CD4-positive, alpha-beta T cell (primary cell): ENCODE data around the gene PLEKHB1. TPM values are rescaled to one million over a fixed set of nuclear protein-coding genes. Genes with fewer than 3 reads are reported as not detected.

Experiments
- ATAC-seq: fragments of 200-7000 bp; cut with Tn5 transposase; one replicate; pipeline ENCODE4 v1.10.0; 2022; ENCODE audit warnings: mild to moderate bottlenecking; ENCODE audit not compliant: poor library complexity
- CTCF ChIA-PET: fragments of 350-600 bp; sonication (Branson Sonifier 250); formaldehyde crosslinking; loops from one replicate; lab custom pipeline; 2021; ENCODE audit warnings: antibody characterized with exemption, inconsistent platforms; lab: Charles Lee
- POLR2A ChIA-PET: fragments of 350-600 bp; sonication (Branson Sonifier 250); formaldehyde crosslinking; loops from one replicate; lab custom pipeline; 2021; ENCODE audit warnings: antibody characterized with exemption, inconsistent platforms; lab: Charles Lee
- DNase-seq, 14 experiments: peaks; one replicate each; pipeline ENCODE4 v3.0.0-alpha.2; 2013 to 2020; ENCODE audit warnings: mixed read lengths in 2 of 14
- H3K27ac ChIP-seq, 2 donors: one replicate each; pipeline versions ENCODE4 v1.5.1 to v1.7.0; 2013; ENCODE audit warnings: low read length in 2 of 2, low read depth in 1 of 2, mild to moderate bottlenecking in 1 of 2
- H3K27me3 ChIP-seq, 2 experiments: 1 replicate in 1 of 2; 2 replicates in 1 of 2; pipeline versions ENCODE4 v1.6.1 to v1.7.0; 2013; ENCODE audit warnings: low read length in 2 of 2, control low read depth in 1 of 2, mild to moderate bottlenecking in 1 of 2, moderate library complexity in 1 of 2; ENCODE audit not compliant: insufficient read depth in 2 of 2, control insufficient read depth in 1 of 2
- H3K36me3 ChIP-seq: one replicate; pipeline ENCODE4 v1.6.1; 2013; ENCODE audit warnings: low read length, control low read depth; ENCODE audit not compliant: insufficient read depth
- H3K4me1 ChIP-seq: one replicate; pipeline ENCODE4 v1.6.1; 2013; ENCODE audit warnings: low read length, control low read depth; ENCODE audit not compliant: insufficient read depth
- H3K4me3 ChIP-seq: one replicate; pipeline ENCODE4 v1.5.1; 2013; ENCODE audit warnings: mild to moderate bottlenecking, low read length, moderate library complexity
- H3K9me3 ChIP-seq, 2 experiments: 1 replicate in 1 of 2; 2 replicates in 1 of 2; pipeline versions ENCODE4 v1.6.1 to v1.7.0; 2013; ENCODE audit warnings: low read length in 2 of 2, mild to moderate bottlenecking in 2 of 2, control low read depth in 1 of 2, moderate library complexity in 1 of 2; ENCODE audit not compliant: control insufficient read depth in 1 of 2, insufficient read depth in 1 of 2
- H3K27ac Mint-ChIP-seq: one replicate; pipeline ENCODE4 v1.8.0; 2020; ENCODE audit warnings: mixed read lengths
- H3K27me3 Mint-ChIP-seq: one replicate; pipeline ENCODE4 v1.8.0; 2021; ENCODE audit warnings: mixed read lengths
- H3K36me3 Mint-ChIP-seq: one replicate; pipeline ENCODE4 v1.8.0; 2021; ENCODE audit warnings: low read depth, mixed read lengths
- H3K4me1 Mint-ChIP-seq: one replicate; pipeline ENCODE4 v1.8.0; 2021; ENCODE audit warnings: low read depth, mixed read lengths
- H3K4me3 Mint-ChIP-seq: one replicate; pipeline ENCODE4 v1.8.0; 2020; ENCODE audit warnings: mild to moderate bottlenecking, mixed read lengths
- H3K9me3 Mint-ChIP-seq: one replicate; pipeline ENCODE4 v1.8.0; 2020; ENCODE audit warnings: mixed read lengths
- CTCF ChIP-seq: fragments of 200-600 bp; IDR thresholded peaks from one replicate; pipeline ENCODE4 v1.8.0; 2022; ENCODE audit warnings: antibody characterized with exemption, mild to moderate bottlenecking
- intact Hi-C, 2 experiments: fragments of 100-400 bp; cut with DNase I in 1 of 2; cut with micrococcal nuclease in 1 of 2; formaldehyde crosslinking; loops; one replicate each; pipeline versions ENCODE4 v1.15.1 to v1.9.0; 2023 to 2025; cut with DNase I, micrococcal nuclease
- total RNA-seq, 174 experiments: library from RNA in 2 of 174; stranded (reverse) in 2 of 174; gene quantifications; one replicate each; pipeline ENCODE4 v1.2.3 and lab custom pipeline; 2021 to 2026

Gene PLEKHB1
- total RNA-seq, 2 experiments from 2014 or later: 30.8 to 34.6 TPM

GRCh38 chr11:73680687-73681086 is 34.3 kb downstream of the PLEKHB1 start:
- Histone ChIP-seq H3K27ac (no peak overlapping the region), H3K36me3 (peaks cover 41% of the 10 kb centered on the region), H3K4me3 (no peak overlapping the region), H3K4me1 (no peaks in the 10 kb centered on the region), H3K27me3 (no peaks in the 10 kb centered on the region), H3K9me3 (no peaks in the 10 kb centered on the region)
- Mint-ChIP-seq H3K4me3 (no peak overlapping the region), H3K4me1 (no peaks in the 10 kb centered on the region), H3K27me3 (no peaks in the 10 kb centered on the region), H3K9me3 (no peaks in the 10 kb centered on the region), H3K36me3 (peaks cover 67% of the 10 kb centered on the region), H3K27ac (no peak overlapping the region)
- intact Hi-C loops: no loop called here
- ChIA-PET CTCF (no interaction called here), POLR2A (interaction anchor here (0.5 kb wide), 1 partner anchor 35 kb away, joined by 3 read pairs; no protein-coding TSS in a partner anchor)
- no peak for TF ChIP-seq CTCF
- DNase-seq (no peak), ATAC-seq (no peak)

DNA sequence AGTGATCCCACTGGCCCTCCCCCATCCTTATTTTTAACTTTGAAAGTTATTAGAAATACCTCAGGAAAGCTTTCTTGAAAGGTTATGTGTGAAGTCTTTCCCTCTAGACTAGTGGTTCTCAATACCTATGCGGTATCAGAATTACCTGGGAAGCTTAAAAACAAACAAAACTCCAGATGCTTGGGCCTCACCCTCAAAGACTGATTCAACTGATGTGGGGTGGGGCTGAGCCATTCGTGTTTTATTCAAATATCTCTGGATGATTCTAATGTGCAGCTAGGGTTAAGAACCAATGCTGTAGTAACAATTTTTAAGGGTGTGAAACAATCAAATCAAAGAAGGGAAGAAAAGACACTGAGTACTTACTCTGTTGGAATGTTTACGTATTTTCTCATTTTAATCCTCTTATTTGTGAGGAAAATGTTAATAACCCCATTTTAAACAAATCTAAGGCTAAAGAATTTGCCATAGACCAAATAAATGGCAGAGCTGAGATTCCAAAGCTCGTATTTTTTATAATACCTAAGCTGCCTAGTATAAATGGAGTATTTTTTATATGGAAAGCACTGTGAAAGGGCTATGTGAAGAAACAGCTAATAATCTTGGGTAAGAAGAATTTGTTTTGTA is 47.6 kb downstream of the PLEKHB1 start:
- no peak overlapping the region for H3K4me3 Mint-ChIP-seq
- DNase-seq (no peak), ATAC-seq (no peak)
- peaks cover 6% of the 10 kb centered on the region for H3K36me3 ChIP-seq
- no peaks in the 10 kb centered on the region for H3K27me3 ChIP-seq
- H3K4me3 ChIP-seq: no peak overlapping the region
- intact Hi-C loops: loop anchor here in 1 of 2 experiments (10.0 kb wide), 1 partner anchor 221 kb away; no protein-coding TSS in a partner anchor
- POLR2A ChIA-PET: no interaction called here
- no peak overlapping the region for H3K27ac ChIP-seq
- no peaks in the 10 kb centered on the region for H3K9me3 ChIP-seq
- no peaks in the 10 kb centered on the region for H3K4me1 Mint-ChIP-seq
- H3K4me1 ChIP-seq: no peaks in the 10 kb centered on the region
- CTCF ChIA-PET: no interaction called here
- H3K36me3 Mint-ChIP-seq: peaks cover 35% of the 10 kb centered on the region
- H3K9me3 Mint-ChIP-seq: no peaks in the 10 kb centered on the region
- no peak overlapping the region for H3K27ac Mint-ChIP-seq
- TF ChIP-seq CTCF: no peak
- H3K27me3 Mint-ChIP-seq: no peaks in the 10 kb centered on the region

- intact Hi-C loops: no loop called here
- Mint-ChIP-seq H3K27me3 (no peaks in the 10 kb centered on the region), H3K27ac (no peak overlapping the region), H3K36me3 (peaks cover 62% of the 10 kb centered on the region), H3K9me3 (no peaks in the 10 kb centered on the region), H3K4me1 (no peaks in the 10 kb centered on the region), H3K4me3 (no peak overlapping the region)
- POLR2A ChIA-PET: no interaction called here
- peaks cover 33% of the 10 kb centered on the region for H3K36me3 ChIP-seq
- no peaks in the 10 kb centered on the region for H3K4me1 ChIP-seq
- H3K27ac ChIP-seq: no peak overlapping the region
- CTCF ChIA-PET: no interaction called here
- ATAC-seq: no peak
- no peaks in the 10 kb centered on the region for H3K27me3 ChIP-seq
- no peak overlapping the region for H3K4me3 ChIP-seq
- no peaks in the 10 kb centered on the region for H3K9me3 ChIP-seq
- DNase-seq: no peak
- no peak for TF ChIP-seq CTCF
These were observed 58.7 kb downstream of the PLEKHB1 start for GRCh38 chr11:73705053-73705452.
